ENCODE results near the gene DDX56. TPM values are rescaled to one million over a fixed set of nuclear protein-coding genes. Genes with fewer than 3 reads are reported as not detected.

Gene DDX56
- polyA plus RNA-seq, 1 of the 3 experiments (the other 2 are of a cell fraction), result 97.1 TPM

DNA sequence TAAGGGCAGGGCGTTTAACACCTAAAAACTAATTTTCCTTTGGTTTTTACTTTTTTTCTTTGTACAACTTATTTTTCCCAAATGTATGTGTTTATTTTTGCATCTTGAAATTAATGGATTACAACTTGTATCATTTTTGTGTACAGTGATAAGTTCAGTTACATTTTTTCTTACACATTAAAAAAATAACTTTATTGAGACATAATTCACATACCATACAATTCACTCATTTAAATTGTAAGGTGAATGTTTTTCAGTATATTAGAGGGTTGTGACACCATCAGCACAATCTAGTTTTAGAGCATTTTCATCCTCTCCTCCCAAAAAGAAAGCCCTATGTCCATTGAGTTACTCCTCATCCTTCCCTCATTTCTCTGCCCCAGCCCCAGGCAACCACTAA lies 44.3 kb upstream of the DDX56 start (continued):
- TF ChIP-seq, protein P1, sequence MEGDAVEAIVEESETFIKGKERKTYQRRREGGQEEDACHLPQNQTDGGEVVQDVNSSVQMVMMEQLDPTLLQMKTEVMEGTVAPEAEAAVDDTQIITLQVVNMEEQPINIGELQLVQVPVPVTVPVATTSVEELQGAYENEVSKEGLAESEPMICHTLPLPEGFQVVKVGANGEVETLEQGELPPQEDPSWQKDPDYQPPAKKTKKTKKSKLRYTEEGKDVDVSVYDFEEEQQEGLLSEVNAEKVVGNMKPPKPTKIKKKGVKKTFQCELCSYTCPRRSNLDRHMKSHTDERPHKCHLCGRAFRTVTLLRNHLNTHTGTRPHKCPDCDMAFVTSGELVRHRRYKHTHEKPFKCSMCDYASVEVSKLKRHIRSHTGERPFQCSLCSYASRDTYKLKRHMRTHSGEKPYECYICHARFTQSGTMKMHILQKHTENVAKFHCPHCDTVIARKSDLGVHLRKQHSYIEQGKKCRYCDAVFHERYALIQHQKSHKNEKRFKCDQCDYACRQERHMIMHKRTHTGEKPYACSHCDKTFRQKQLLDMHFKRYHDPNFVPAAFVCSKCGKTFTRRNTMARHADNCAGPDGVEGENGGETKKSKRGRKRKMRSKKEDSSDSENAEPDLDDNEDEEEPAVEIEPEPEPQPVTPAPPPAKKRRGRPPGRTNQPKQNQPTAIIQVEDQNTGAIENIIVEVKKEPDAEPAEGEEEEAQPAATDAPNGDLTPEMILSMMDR (IDR thresholded peaks at IDR 0.05), result no peak
- TF ChIP-seq, protein P2, sequence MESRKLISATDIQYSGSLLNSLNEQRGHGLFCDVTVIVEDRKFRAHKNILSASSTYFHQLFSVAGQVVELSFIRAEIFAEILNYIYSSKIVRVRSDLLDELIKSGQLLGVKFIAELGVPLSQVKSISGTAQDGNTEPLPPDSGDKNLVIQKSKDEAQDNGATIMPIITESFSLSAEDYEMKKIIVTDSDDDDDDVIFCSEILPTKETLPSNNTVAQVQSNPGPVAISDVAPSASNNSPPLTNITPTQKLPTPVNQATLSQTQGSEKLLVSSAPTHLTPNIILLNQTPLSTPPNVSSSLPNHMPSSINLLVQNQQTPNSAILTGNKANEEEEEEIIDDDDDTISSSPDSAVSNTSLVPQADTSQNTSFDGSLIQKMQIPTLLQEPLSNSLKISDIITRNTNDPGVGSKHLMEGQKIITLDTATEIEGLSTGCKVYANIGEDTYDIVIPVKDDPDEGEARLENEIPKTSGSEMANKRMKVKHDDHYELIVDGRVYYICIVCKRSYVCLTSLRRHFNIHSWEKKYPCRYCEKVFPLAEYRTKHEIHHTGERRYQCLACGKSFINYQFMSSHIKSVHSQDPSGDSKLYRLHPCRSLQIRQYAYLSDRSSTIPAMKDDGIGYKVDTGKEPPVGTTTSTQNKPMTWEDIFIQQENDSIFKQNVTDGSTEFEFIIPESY (IDR thresholded peaks at IDR 0.05; ENCODE audit: borderline replicate concordance, low read depth), result no peak
- TF ChIP-seq, protein P3, sequence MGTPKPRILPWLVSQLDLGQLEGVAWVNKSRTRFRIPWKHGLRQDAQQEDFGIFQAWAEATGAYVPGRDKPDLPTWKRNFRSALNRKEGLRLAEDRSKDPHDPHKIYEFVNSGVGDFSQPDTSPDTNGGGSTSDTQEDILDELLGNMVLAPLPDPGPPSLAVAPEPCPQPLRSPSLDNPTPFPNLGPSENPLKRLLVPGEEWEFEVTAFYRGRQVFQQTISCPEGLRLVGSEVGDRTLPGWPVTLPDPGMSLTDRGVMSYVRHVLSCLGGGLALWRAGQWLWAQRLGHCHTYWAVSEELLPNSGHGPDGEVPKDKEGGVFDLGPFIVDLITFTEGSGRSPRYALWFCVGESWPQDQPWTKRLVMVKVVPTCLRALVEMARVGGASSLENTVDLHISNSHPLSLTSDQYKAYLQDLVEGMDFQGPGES (IDR thresholded peaks at IDR 0.05; ENCODE audit: low read depth, low read length), result no peak
- no peak for TF ChIP-seq TEAD4 (IDR thresholded peaks at IDR 0.05; ENCODE audit: borderline replicate concordance, insufficient read depth)
- TF ChIP-seq GABPA (IDR thresholded peaks at IDR 0.05; ENCODE audit: low read depth), result no peak
- no peak for TF ChIP-seq CHD2 (IDR thresholded peaks at IDR 0.05; ENCODE audit: low read length, partially characterized antibody)
- TF ChIP-seq, protein P4, sequence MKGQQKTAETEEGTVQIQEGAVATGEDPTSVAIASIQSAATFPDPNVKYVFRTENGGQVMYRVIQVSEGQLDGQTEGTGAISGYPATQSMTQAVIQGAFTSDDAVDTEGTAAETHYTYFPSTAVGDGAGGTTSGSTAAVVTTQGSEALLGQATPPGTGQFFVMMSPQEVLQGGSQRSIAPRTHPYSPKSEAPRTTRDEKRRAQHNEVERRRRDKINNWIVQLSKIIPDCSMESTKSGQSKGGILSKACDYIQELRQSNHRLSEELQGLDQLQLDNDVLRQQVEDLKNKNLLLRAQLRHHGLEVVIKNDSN (IDR thresholded peaks at IDR 0.05; ENCODE audit: borderline replicate concordance, low read depth), result no peak

DNA sequence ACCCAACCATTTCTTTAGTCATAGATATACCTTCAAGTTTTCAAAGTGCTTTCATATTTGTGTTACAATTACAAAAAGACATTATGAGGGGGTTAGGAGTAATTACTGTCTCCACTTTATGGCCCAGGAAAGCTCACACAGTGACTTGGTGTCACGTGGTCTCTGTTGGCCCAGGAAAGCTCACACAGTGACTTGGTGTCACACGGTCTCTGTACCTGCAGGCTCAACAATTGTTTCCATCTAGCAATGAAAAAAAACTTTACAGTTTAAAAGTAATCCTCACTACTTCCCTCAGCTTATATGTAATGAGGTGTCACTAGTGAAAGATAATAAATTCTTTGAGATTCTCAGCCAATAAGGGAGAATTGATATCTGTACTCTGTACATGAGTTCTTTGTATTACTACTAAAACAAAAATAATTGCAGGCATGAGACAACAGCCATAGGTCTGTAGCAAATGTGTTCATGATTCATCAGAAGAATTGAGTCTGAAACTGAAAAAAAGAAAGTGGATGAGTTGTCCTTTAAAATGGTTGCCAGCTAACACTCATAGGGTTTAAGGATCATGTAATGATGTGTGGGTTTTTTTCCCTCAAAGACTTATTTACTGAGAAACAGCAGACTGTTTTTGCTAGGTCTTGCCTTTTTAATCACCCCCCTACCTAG lies 43.6 kb upstream of the DDX56 start:
- H3K4me3 ChIP-seq (ENCODE audit: low read depth in 2 of 2, low read length in 1 of 2), result no peak overlapping the region
- peak overlapping the region; percentile 16; the same call in 1 of the 2 replicates for H3K9ac ChIP-seq
- peaks cover 3% of the 10 kb centered on the region in 2 experiments for H3K36me3 ChIP-seq (replicated peaks in 1 of 2; ENCODE audit: control insufficient read depth in 1 of 2, insufficient read depth in 2 of 2, low read length in 1 of 2)
- H3K27ac ChIP-seq (ENCODE audit: low read depth in 2 of 2, low read length in 1 of 2), result peak overlapping the region in 1 of 2 experiments; percentile 67; a peak in 2 of 4 replicates
- H4K20me1 ChIP-seq (ENCODE audit: insufficient read depth), result 0 out of 2 replicates have a peak, but pooled peaks cover 5% of the 10 kb centered on the region
- H3K9me3 ChIP-seq, result no peaks in the 10 kb centered on the region
- H3F3A ChIP-seq (replicated peaks; ENCODE audit: insufficient read depth), result peaks cover 17% of the 10 kb centered on the region
- CTCF ChIA-PET, result interaction anchor here (1.4 kb wide), 1 partner anchor 181 kb away, joined by 4 read pairs; no protein-coding TSS in a partner anchor
- no peak overlapping the region for H2AFZ ChIP-seq (ENCODE audit: low read depth)
- H3K27me3 ChIP-seq (ENCODE audit: insufficient read depth), result no peaks in the 10 kb centered on the region
- H3K4me2 ChIP-seq, result peak overlapping the region; percentile 49
- POLR2A ChIA-PET, result no interaction called here
- DNase-seq, result no peak
- peaks cover 0 to 9% of the 10 kb centered on the region in 2 experiments; a peak in 3 of 4 replicates for H3K4me1 ChIP-seq (ENCODE audit: control insufficient read depth in 1 of 2, insufficient read depth in 2 of 2, low read depth in 1 of 2, low read length in 1 of 2)
- H3K79me2 ChIP-seq (ENCODE audit: insufficient read depth), result peaks cover 98% of the 10 kb centered on the region
- TF ChIP-seq MXI1 (IDR thresholded peaks at IDR 0.05; ENCODE audit: low read depth, low read length), result no peak
- no peak for TF ChIP-seq YY1 (IDR thresholded peaks at IDR 0.05; ENCODE audit: low read depth)
- TF ChIP-seq JUND (IDR thresholded peaks at IDR 0.05), result peak; percentile 38
- TF ChIP-seq NFIC (IDR thresholded peaks at IDR 0.05; ENCODE audit: borderline replicate concordance), result no peak
- TF ChIP-seq, protein P5, sequence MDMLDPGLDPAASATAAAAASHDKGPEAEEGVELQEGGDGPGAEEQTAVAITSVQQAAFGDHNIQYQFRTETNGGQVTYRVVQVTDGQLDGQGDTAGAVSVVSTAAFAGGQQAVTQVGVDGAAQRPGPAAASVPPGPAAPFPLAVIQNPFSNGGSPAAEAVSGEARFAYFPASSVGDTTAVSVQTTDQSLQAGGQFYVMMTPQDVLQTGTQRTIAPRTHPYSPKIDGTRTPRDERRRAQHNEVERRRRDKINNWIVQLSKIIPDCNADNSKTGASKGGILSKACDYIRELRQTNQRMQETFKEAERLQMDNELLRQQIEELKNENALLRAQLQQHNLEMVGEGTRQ (IDR thresholded peaks at IDR 0.05; ENCODE audit: borderline replicate concordance, low read depth, low read length), result no peak
- TF ChIP-seq RXRA (IDR thresholded peaks at IDR 0.05; ENCODE audit: borderline replicate concordance, low read depth), result no peak
- no peak for TF ChIP-seq GABPA (IDR thresholded peaks at IDR 0.05; ENCODE audit: low read depth)
- peak; percentile 53 for TF ChIP-seq FOSL2 (IDR thresholded peaks at IDR 0.05; ENCODE audit: borderline replicate concordance, low read depth)
- 0 out of 2 replicates have a peak, but pooled peaks have one; percentile 15 for TF ChIP-seq TCF12 (IDR thresholded peaks at IDR 0.05)
- no peak for TF ChIP-seq RAD21 (IDR thresholded peaks at IDR 0.05; ENCODE audit: low read length)
- TF ChIP-seq, protein P6, sequence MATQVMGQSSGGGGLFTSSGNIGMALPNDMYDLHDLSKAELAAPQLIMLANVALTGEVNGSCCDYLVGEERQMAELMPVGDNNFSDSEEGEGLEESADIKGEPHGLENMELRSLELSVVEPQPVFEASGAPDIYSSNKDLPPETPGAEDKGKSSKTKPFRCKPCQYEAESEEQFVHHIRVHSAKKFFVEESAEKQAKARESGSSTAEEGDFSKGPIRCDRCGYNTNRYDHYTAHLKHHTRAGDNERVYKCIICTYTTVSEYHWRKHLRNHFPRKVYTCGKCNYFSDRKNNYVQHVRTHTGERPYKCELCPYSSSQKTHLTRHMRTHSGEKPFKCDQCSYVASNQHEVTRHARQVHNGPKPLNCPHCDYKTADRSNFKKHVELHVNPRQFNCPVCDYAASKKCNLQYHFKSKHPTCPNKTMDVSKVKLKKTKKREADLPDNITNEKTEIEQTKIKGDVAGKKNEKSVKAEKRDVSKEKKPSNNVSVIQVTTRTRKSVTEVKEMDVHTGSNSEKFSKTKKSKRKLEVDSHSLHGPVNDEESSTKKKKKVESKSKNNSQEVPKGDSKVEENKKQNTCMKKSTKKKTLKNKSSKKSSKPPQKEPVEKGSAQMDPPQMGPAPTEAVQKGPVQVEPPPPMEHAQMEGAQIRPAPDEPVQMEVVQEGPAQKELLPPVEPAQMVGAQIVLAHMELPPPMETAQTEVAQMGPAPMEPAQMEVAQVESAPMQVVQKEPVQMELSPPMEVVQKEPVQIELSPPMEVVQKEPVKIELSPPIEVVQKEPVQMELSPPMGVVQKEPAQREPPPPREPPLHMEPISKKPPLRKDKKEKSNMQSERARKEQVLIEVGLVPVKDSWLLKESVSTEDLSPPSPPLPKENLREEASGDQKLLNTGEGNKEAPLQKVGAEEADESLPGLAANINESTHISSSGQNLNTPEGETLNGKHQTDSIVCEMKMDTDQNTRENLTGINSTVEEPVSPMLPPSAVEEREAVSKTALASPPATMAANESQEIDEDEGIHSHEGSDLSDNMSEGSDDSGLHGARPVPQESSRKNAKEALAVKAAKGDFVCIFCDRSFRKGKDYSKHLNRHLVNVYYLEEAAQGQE (IDR thresholded peaks at IDR 0.05; ENCODE audit: low read depth, low read length), result no peak
- TF ChIP-seq MEF2A (IDR thresholded peaks at IDR 0.05; ENCODE audit: borderline replicate concordance, low read depth), result no peak
- WGBS (ENCODE audit: low lambda C conversion rate), result 87% methylated on average over 2 of the region's 2 CpGs
- no peaks in the 10 kb centered on the region for H3K9me2 ChIP-seq
